GM18873 (cell line): ENCODE measurements around the gene MIF4GD.
A peak's percentile ranks its signal among the peaks of the same experiment; 100 is the strongest.
"Not testable (repeated sequence)": the region's sequence is repeated elsewhere in the genome, so short reads cannot be mapped to it uniquely, and the experiment has no call there.

ENCODE experiments used
- ATAC-seq: cut with Tn5 transposase; IDR thresholded peaks from one replicate; pipeline ENCODE4 v1.9.1; 2021; ENCODE audit warnings: mild to moderate bottlenecking, moderate library complexity, moderate number of reproducible peaks; ENCODE audit not compliant: unreplicated experiment, low FRiP score

MIF4GD gene

GRCh38 chr17:75262112-75262606, 8.9 kb downstream of the MIF4GD start:
- ATAC-seq: no peak

- peak; percentile 79 for ATAC-seq
Measured at GRCh38 chr17:75261336-75262111, 9.5 kb downstream of the MIF4GD start, which contains the start of the genes GGA3 and MRPS7. GGA3 (minus strand) TSS chr17:75261606; CDS start chr17:75261587, 19 bp downstream. MRPS7 (plus strand) TSS chr17:75261879; CDS start chr17:75261901, 22 bp downstream.

DNA sequence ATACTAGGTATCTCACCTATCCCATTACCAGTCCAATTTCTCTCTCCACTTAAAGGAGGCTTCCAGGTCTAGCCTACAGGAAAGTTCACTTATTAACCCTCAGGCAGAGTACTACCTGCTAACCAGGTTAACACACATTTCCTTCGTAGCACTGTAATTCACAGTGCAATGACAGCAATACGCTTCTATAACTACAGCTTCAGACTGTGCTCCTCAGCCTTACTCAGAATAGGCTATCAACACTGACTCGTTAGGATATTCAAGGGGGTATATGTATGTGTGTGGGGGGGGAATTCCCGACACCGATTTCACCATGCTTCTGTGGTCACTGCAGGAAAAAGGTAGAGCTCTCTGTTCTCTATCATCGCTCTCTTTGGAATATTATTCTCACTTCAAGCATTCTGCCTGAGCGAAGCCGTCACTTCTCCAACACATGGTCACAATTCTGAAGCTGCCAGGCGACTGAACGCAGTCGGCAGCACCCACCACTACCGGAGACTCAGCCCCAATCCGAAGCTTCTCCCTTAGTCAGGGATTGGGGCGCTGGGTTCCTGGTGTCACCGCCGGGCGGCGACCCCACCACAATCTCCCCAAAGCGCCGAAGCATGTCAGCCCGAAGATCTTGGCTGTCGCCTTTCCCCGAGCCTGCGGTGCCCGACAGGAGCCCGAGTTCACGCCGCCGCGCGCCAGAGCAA, 10.2 kb downstream of the MIF4GD start:
- peak; percentile 8 for ATAC-seq

- ATAC-seq: not testable (repeated sequence)
Measured at GRCh38 chr17:75257228-75257627, 13.8 kb downstream of the MIF4GD start.

DNA sequence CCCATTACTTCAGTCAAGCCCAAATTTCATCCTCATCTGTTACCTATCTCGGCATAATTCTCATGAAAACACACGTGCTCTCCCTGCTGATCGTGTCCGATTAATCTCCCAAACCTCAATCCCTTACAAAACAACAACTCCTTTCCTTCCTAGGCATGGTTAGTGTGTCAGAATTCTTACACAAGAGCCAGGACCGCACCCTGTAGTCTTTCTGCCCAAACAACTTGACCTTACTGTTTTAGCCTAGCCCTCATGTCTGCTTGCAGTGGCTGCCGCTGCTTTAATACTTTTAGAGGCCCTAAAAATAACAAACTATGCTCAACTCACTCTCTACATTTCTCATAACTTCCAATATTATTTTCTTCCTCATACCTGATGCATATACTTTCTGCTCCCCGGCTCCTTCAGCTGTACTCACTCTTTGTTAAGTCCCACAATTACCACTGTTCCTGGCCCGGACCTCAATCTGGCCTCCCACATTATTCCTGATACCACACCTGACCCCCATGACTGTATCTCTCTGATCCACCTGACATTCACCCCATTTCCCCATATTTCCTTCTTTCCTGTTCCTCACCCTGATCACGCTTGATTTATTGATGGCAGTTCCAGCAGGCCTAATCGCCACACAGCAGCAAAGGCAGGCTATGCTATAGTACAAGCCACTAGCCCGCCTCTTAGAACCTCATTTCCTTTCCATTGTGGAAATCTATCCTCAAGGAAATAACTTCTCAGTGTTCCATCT, 14.9 kb downstream of the MIF4GD start:
- not testable (repeated sequence) for ATAC-seq

- ATAC-seq: no peak
Measured at GRCh38 chr17:75252039-75252816, 18.8 kb downstream of the MIF4GD start.

- peak; percentile 86 for ATAC-seq
Measured at GRCh38 chr17:75250009-75250471, 21.0 kb downstream of the MIF4GD start.

DNA sequence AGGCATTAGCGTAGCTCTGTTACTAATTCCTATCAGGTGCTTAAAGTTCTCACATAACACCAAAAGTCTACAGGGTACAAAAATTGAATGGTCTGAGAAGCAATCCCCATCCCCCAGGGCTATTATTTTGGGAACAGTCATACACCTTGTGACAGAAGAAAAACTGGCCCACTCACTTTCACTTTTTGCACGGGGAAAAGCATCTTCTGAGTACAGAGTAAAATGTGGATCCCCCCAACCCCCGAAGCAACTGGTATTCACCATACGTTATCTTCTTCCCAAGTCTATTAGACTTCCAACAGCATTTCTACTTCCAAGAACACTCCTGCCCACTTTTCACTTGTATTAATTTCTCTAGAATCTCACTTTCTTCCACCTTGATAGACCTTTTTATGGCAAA, 21.5 kb downstream of the MIF4GD start:
- ATAC-seq: no peak

GRCh38 chr17:75246404-75246803, 24.6 kb downstream of the MIF4GD start:
- ATAC-seq: no peak

DNA sequence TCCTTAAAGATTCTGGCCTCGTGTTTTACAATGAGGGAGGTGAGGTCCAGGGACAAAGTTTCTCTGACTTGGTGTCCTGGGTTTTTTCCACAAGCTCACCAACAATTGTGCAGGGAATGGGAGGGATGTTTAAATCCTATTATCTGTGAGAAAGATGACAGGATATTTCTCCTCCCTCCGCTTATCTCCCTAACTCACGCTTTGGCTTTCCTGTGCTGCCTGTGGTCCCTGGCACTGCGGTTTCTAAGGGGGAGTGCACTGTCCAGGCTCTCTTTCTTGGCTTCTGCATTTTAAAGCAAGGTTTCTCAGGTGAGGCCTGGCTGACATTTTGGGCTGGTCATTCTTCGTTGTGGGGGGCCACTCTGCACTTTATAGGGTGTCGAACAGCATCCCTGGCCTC, 26.0 kb downstream of the MIF4GD start:
- ATAC-seq: no peak

- ATAC-seq: no peak
Measured at GRCh38 chr17:75244133-75244866, 26.7 kb downstream of the MIF4GD start.

DNA sequence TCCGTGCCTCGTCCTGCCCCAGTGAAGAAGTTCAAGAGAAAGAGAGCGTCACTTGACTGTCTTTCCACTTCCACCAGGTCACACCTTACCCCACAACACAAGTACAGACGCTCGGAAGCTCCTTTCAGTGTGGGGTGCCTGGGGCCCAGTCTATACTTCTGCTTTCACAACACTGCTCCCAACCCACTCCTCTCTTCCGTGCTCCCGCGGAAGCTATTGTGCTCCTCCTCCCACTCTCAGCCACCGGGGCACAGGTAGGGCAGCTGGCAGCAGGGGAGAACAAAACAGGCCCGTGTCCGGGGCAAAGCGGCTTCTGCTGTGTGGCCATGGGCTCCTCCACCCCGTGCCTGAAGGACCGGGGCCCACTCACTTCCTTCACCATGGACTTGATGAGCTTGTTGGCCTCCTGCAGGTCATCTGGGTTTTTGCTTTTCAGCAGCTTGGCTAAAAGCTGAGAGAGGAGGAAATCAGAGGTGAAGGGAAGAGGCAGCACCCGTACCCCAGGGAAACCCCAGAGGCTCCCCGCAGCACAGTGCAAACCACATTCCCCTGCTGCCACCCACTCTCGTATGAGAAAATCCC, 28.5 kb downstream of the MIF4GD start:
- ATAC-seq: no peak

DNA sequence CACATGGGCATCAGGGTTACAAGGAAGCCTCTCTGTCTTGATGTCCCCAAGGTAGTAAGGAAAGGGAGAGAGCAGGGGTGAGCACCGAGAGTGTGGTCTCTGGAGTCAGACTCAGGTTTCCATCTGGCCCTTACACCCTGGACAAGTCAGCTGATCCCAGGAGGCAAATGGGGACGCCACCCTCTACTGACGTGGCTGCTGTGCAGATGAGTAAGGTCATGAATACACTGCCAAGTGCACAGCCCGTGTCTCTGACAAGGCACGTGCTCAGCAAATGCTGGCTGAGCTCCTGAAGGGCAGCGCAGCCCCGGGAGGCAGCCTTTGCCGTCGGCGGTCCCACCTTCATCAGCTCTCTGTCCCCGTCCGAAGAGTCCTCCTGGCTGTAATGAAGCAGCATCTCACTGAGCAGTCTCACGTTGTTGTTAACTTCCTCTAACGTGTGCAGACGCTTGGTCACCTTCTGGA, 29.0 kb downstream of the MIF4GD start:
- no peak for ATAC-seq

GRCh38 chr17:75241502-75241901, 29.5 kb downstream of the MIF4GD start:
- no peak for ATAC-seq

DNA sequence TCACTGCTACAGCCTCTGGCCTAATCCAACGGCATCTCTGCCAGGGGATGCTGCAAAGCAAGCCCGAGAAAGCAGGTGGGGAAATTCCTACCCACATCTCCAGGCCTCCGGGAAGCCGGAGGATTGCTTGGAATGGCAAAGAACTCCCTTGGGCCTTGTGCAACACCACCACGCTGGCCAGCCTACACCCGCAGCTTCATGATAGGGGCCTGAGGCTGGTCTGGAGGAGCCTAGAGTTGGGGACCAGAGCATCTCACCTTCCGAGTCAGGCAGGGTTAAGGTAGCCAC, 29.9 kb downstream of the MIF4GD start:
- no peak for ATAC-seq

DNA sequence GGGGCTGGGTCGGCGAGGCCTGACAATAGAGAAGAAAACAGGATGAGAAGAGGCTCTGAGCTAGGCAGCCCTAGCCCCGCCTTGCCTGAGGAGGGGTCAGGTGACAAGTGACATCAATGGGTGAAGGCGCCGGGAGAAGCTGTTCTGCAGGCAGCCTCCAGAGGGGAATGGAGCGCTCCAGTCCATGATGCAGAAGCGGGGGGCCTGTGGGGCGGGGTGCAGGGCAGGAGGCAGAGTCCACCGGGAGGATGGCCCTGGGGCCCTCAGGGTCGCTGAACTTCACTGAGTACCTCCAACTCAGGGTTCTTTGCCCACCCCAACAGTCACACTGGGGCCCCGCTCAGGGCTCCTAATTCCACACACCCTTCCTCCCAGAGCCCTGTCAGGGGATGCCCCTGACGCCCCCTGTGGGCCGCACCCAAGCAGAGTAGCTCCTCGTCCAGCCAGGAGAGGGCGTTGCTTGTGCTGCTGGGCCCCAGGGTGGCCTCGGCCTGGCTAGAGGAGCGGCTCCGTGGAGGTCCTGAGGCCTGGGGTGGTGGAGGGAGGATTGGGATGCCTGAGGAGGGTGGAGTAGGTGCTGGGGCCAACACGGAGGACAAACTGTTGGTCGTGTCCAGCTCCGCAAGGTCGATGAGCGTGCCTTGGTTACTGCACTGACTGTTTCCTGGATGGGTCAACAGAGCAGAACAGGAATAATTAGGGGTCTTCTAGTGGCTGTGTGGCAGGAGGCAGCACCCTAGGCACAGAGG, 30.5 kb downstream of the MIF4GD start:
- no peak for ATAC-seq

DNA sequence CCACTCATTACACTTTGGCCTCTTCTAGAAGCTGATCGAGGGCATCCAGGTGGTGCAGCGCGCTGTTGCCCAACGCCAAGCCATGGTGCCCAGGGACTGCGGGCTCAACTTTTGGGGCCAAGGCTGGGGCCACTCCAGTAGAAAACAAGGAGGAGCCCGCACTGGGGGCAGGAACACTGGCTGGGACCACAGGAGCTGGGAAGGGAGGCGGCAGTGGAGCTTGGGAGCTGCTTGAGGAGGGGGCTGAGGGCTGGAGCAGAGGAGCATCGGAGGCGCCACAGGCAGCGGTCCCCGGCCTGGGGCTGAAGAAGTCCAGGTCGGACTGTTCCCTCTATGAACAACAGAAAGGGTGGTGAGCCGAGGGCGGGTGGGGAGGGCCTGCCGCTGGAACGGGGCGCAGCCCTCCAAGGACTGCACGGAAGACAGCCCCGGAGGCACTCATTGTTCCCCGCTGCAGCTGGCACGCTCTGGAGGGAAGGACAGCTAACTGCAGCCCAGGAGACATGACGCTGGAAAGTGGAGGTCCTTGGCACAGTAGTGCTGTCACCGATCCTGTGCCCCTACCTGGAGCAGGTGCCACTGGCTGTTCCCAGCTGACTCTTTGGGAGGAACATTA, 31.1 kb downstream of the MIF4GD start:
- no peak for ATAC-seq

GRCh38 chr17:75239214-75239613, 31.8 kb downstream of the MIF4GD start:
- no peak for ATAC-seq
